Activated CD4-positive, alpha-beta T cell treated with anti-CD3 and anti-CD28 coated beads, Interleukin-2, amount 50 U/mL, for 1 hour (primary cell): ENCODE results near the gene ARHGEF3.
A peak's percentile ranks its signal among the peaks of the same experiment; 100 is the strongest.

Experiments used
- DNase-seq: peaks from one replicate; pipeline ENCODE4 v3.0.0-alpha.2; 2020

Gene ARHGEF3

GRCh38 chr3:56801662-56802377 lies at the start of gene ARHGEF3:
ARHGEF3 (minus strand) TSS chr3:56801949; CDS start chr3:56801798, 151 bp downstream.
- DNase-seq: peak; percentile 84

GRCh38 chr3:56849698-56850097 lies 47.9 kb upstream of the ARHGEF3 start:
- no peak for DNase-seq

- DNase-seq: no peak
Observed at GRCh38 chr3:56845505-56845904, 43.8 kb upstream of the ARHGEF3 start.

GRCh38 chr3:56844536-56844935 lies 42.8 kb upstream of the ARHGEF3 start:
- no peak for DNase-seq

- no peak for DNase-seq
Observed at GRCh38 chr3:56839784-56840715, 38.3 kb upstream of the ARHGEF3 start.

- DNase-seq: no peak
Observed at GRCh38 chr3:56838448-56838847, 36.7 kb upstream of the ARHGEF3 start.

GRCh38 chr3:56837196-56837955 lies 35.6 kb upstream of the ARHGEF3 start:
- DNase-seq: no peak

GRCh38 chr3:56836276-56837163 lies 34.8 kb upstream of the ARHGEF3 start:
- no peak for DNase-seq

- no peak for DNase-seq
Observed at GRCh38 chr3:56835650-56836227, 34.0 kb upstream of the ARHGEF3 start.

- no peak for DNase-seq
Observed at GRCh38 chr3:56833536-56833935, 31.8 kb upstream of the ARHGEF3 start.

- no peak for DNase-seq
Observed at GRCh38 chr3:56833022-56833421, 31.3 kb upstream of the ARHGEF3 start.

GRCh38 chr3:56831572-56831971 lies 29.8 kb upstream of the ARHGEF3 start:
- DNase-seq: no peak

- no peak for DNase-seq
Observed at GRCh38 chr3:56830884-56831283, 29.1 kb upstream of the ARHGEF3 start.

- DNase-seq: no peak
Observed at GRCh38 chr3:56829533-56829932, 27.8 kb upstream of the ARHGEF3 start.

GRCh38 chr3:56826831-56827722 lies 25.3 kb upstream of the ARHGEF3 start:
- DNase-seq: no peak

- DNase-seq: no peak
Observed at GRCh38 chr3:56825567-56826438, 24.1 kb upstream of the ARHGEF3 start.

- DNase-seq: no peak
Observed at GRCh38 chr3:56823984-56824703, 22.4 kb upstream of the ARHGEF3 start.

- no peak for DNase-seq
Observed at GRCh38 chr3:56823421-56823926, 21.7 kb upstream of the ARHGEF3 start.

- DNase-seq: no peak
Observed at GRCh38 chr3:56822501-56822900, 20.8 kb upstream of the ARHGEF3 start.
